Coronary artery (tissue), 2 donors: ENCODE results near the gene ZBTB12.
"Not testable (repeated sequence)": the region's sequence is repeated elsewhere in the genome, so short reads cannot be mapped to it uniquely, and the experiment has no call there.

ENCODE experiments used
- DNase-seq: peaks from one replicate; pipeline ENCODE4 v3.0.0-alpha.2; 2017; ENCODE audit warnings: low spot score
- H3K27ac ChIP-seq, 2 donors: fragments of 200-600 bp; sonication (generic); one replicate each; pipeline ENCODE4 v1.5.1; 2016 to 2019
- H3K4me3 ChIP-seq: fragments of 200-600 bp; sonication (generic); 2 replicates; pipeline ENCODE4 v1.5.1; 2016; ENCODE audit warnings: mild to moderate bottlenecking, moderate library complexity
- TF ChIP-seq, protein P1 (sequence below): fragments of 200-600 bp; sonication (generic); IDR thresholded peaks from one replicate; pipeline ENCODE4 v1.5.1; 2019; ENCODE audit warnings: antibody characterized with exemption

The ZBTB12 gene

DNA sequence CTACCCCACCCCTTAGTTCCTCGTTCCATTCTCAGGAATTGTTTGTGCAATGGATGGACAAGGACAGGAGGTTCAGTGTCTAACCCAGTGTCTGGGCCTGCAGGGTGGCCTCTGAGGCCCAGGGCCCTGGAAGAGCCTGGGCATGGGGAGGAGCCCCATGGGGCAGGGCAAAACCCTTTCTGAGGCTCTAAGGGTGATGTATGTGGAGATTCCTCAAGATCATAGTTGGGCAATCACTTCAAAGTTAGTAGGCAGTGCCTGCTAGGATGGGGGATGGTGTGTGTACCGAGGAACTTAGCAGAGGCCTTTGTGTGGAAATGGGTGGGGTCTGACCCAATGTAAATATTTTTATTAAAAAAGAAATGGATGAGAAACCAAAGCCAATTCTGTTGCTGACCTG lies 18.9 kb upstream of the ZBTB12 start:
- no peak overlapping the region for H3K4me3 ChIP-seq
- no peak for DNase-seq
- TF ChIP-seq, protein P1, sequence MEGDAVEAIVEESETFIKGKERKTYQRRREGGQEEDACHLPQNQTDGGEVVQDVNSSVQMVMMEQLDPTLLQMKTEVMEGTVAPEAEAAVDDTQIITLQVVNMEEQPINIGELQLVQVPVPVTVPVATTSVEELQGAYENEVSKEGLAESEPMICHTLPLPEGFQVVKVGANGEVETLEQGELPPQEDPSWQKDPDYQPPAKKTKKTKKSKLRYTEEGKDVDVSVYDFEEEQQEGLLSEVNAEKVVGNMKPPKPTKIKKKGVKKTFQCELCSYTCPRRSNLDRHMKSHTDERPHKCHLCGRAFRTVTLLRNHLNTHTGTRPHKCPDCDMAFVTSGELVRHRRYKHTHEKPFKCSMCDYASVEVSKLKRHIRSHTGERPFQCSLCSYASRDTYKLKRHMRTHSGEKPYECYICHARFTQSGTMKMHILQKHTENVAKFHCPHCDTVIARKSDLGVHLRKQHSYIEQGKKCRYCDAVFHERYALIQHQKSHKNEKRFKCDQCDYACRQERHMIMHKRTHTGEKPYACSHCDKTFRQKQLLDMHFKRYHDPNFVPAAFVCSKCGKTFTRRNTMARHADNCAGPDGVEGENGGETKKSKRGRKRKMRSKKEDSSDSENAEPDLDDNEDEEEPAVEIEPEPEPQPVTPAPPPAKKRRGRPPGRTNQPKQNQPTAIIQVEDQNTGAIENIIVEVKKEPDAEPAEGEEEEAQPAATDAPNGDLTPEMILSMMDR = no peak
- H3K27ac ChIP-seq = no peak overlapping the region

DNA sequence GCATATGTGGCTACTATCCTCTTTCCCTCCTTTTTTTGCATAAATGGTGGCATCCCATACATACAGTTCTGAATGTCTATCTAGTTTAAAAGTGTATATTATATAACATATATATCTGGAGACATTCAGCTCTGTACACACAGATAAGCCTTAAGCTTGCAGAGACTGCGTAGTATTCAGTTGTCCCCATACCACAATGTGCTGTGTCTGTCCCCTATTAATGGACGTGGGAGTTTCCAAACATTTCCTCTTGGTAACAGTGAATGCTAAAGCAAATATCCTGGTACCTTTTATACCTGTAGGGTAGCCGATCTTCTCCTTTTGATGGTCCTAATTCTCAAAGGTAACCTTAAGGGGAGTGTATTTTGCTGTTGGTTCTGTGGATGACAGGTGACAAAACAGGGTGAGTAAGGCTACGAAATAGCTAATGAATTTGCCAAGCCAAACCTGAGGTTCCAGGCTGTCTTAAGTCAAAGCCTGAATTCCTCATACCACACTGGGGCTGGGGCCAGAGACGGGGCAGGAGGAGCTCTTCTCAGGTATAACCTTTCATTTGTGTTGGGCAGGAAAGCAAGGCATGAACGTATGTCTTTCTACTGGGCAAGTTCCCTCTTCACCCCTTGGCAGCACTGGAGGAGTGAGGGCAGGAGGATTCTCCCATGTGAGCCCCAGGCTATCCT lies 17.9 kb upstream of the ZBTB12 start:
- H3K27ac ChIP-seq = no peak overlapping the region
- H3K4me3 ChIP-seq = no peak overlapping the region
- TF ChIP-seq, protein P1 = no peak
- DNase-seq = no peak

DNA sequence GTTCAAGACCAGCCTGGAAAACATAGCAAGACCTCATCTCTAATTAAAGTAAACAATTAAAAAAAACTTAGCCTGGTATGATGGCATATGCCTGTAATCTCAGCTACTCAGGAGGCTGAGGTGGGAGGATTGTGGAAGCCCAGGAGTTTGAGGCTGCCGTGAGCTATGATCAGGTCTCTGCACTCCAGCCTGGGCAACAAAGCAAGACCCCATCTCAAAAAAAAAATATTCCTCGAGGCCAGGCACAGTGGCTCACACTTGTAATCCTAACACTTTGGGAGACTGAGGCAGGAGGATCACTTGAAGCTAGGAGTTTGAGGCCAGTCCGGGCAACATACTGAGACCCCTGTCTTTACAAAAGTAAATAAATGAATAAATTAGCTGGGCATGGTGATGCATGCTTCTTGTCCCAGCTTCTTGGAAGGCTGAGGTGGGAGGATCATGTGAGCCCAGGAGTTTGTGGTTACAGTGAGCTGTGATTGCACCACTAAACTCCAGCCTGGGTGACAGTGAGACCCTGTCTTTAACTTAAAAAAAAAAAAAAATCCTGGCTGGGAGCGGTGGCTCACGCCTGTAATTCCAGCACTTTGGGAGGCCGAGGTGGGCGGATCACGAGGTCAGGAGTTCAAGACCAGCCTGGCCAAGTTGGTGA lies 16.3 kb upstream of the ZBTB12 start:
- TF ChIP-seq, protein P1 = no peak
- H3K4me3 ChIP-seq = no peak overlapping the region
- no peak for DNase-seq
- no peak overlapping the region for H3K27ac ChIP-seq

DNA sequence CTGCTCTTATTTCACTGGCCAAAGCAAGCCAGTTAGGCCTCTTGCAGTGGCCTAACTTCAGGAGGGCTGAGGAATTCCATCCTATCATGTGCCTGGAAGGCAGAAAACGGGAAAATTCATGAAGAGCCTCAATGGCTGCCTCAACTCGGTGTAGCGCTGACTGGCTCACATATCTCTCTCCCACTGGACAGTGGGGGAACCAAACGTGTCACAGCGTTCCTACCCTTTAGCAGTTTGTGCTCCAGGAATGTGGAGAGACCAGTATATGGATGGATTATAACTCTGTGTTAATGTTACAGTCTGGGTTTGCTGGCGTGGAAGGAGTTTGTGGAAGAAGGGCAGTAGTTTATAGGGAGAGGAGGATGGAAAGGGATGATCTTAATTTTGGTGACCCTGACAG lies 13.9 kb upstream of the ZBTB12 start:
- Histone ChIP-seq H3K4me3 (no peak overlapping the region), H3K27ac (no peak overlapping the region)
- TF ChIP-seq, protein P1 = no peak
- no peak for DNase-seq

DNA sequence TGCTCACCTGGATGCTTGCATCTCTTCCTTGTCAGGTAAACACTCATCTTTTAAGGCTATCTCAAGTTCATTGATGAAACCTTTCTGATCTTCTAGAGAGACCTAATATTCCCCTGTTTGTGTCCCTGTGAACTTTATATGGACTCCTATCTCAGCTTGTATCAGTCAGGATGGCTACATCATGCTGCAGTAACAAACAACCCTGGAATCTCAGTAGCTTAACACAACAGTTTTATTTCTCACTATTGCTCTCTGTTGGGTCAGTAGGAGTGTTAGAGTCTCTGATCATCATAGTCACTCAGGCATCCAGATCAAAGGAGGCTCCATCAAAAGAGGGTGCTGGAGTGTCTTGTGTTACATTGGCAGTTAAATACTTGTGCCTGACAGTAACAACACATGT lies 13.5 kb upstream of the ZBTB12 start:
- DNase-seq = no peak
- H3K27ac ChIP-seq = no peak overlapping the region
- TF ChIP-seq, protein P1 = no peak
- H3K4me3 ChIP-seq = no peak overlapping the region

DNA sequence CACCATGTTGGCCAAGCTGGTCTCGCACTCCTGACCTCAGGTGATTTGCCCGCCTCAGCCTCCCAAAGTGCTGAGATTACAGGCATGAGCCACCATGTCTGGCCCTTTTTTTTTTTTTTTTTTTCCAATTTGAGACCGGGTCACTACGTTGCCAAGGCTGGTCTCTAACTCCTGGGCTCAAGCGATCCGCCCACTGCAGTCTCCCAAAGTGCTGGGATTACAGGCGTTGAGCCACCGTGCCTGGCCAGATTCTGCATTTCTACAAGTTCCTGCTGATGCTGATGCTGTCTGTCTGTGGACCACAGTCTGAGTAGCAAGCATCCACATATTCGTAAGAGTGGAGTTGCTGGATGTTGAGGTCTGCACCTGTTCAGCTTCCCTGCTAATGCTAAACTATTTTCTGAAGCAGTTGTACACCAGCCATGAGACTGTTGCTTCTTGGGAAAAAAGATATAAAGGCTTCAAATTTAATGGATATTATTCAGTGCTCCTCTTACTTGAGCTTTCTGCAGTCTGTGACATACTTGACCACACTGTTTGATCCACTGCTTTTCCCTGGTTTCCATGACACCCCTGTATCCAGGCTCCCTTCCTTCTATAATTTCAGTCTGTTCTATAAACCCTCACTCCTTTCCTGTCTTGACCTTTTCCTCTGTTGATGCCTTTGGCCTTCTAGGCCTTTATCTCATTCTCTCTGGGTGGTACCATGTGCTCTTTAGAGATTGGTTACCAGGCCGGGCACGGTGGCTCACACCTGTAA lies 10.1 kb upstream of the ZBTB12 start:
- TF ChIP-seq, protein P1 = no peak
- Histone ChIP-seq H3K4me3 (no peak overlapping the region), H3K27ac (no peak overlapping the region)
- no peak for DNase-seq

DNA sequence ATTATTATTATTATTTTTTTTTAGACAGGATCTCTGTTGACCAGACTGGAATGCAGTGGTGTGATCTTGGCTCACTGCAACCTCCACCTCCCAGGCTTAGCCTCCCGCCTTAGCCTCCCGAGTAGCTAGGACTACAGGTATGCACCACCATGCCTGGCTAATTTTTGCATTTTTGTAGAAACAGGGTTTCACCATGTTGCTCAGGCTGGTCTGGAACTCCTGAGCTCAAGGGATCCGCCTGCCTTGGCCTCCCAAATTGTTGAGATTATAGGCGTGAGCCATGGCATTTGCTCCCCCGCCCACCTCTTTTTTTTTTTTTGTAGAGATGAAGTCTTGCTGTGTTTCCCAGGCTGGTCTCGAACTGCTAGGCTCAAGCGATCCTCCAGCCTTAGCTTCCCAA lies 7.4 kb upstream of the ZBTB12 start:
- H3K27ac ChIP-seq, H3K4me3 ChIP-seq, DNase-seq: not testable (repeated sequence)
